SK-N-SH treated with all-trans-retinoic acid at 6 μM for 48 hours (cell line): Measurements from ENCODE around the gene ARHGEF3.

Source experiments
- ATAC-seq: fragments of 200-7000 bp; cut with Tn5 transposase; 3 replicates; pipeline ENCODE4 v1.9.1; 2020; ENCODE audit warnings: mild to moderate bottlenecking, moderate library complexity
- ARNTL ChIP-seq: fragments of 450-650 bp; formaldehyde crosslinking; IDR thresholded peaks from 2 replicates; pipeline ENCODE4 v1.5.0; 2020; ENCODE audit warnings: low read depth, mild to moderate bottlenecking, moderate library complexity, borderline replicate concordance
- BACH2 ChIP-seq: fragments of 250-450 bp; sonication (Bioruptor Pico); IDR thresholded peaks from 2 replicates; pipeline ENCODE4 v1.9.0; 2021; ENCODE audit warnings: mild to moderate bottlenecking, borderline replicate concordance
- CSDC2 ChIP-seq: fragments of 250-450 bp; sonication (Bioruptor Pico); IDR thresholded peaks from 2 replicates; pipeline ENCODE4 v1.5.0; 2020; ENCODE audit warnings: mild to moderate bottlenecking, moderate library complexity
- ESRRG ChIP-seq: fragments of 250-450 bp; sonication (Bioruptor Pico); IDR thresholded peaks from 2 replicates; pipeline ENCODE4 v1.6.1; 2021; ENCODE audit warnings: mild to moderate bottlenecking
- ISL1 ChIP-seq: fragments of 250-450 bp; sonication (Bioruptor Pico); IDR thresholded peaks from 2 replicates; pipeline ENCODE4 v2.1.2; 2022; ENCODE audit warnings: mild to moderate bottlenecking, moderate library complexity
- OSR1 ChIP-seq: fragments of 250-450 bp; sonication (Bioruptor Pico); IDR thresholded peaks from 2 replicates; pipeline ENCODE4 v1.8.0; 2022; ENCODE audit warnings: moderate library complexity, mild to moderate bottlenecking, inconsistent platforms
- PPARA ChIP-seq: fragments of 250-450 bp; sonication (Bioruptor Pico); IDR thresholded peaks from 2 replicates; pipeline ENCODE4 v1.5.0; 2020; ENCODE audit warnings: mild to moderate bottlenecking, borderline replicate concordance
- RARB ChIP-seq: fragments of 250-450 bp; sonication (Bioruptor Pico); IDR thresholded peaks from 2 replicates; pipeline ENCODE4 v1.8.0; 2021; ENCODE audit warnings: mild to moderate bottlenecking, moderate library complexity
- SNAI2 ChIP-seq: fragments of 250-450 bp; sonication (Bioruptor Pico); IDR thresholded peaks from 2 replicates; pipeline ENCODE4 v1.5.0; 2020; ENCODE audit warnings: mild to moderate bottlenecking, moderate library complexity
- TCF4 ChIP-seq: fragments of 250-450 bp; sonication (Bioruptor Pico); IDR thresholded peaks from 2 replicates; pipeline ENCODE4 v1.8.0; 2021; ENCODE audit warnings: mild to moderate bottlenecking, moderate library complexity, borderline replicate concordance
- TOX ChIP-seq: fragments of 250-450 bp; sonication (Bioruptor Pico); IDR thresholded peaks from 2 replicates; pipeline ENCODE4 v1.8.0; 2021; ENCODE audit warnings: mild to moderate bottlenecking, moderate library complexity, borderline replicate concordance
- ZC3H10 ChIP-seq: fragments of 250-450 bp; sonication (Bioruptor Pico); IDR thresholded peaks from 2 replicates; pipeline ENCODE4 v1.5.1; 2021; ENCODE audit warnings: mild to moderate bottlenecking, moderate library complexity
- ZFP3 ChIP-seq: fragments of 250-450 bp; sonication (Bioruptor Pico); IDR thresholded peaks from 2 replicates; pipeline ENCODE4 v1.5.0; 2020; ENCODE audit warnings: mild to moderate bottlenecking, moderate library complexity
- ZFP30 ChIP-seq: fragments of 450-650 bp; formaldehyde crosslinking; IDR thresholded peaks from 2 replicates; pipeline ENCODE4 v1.5.0; 2022; ENCODE audit warnings: mild to moderate bottlenecking, moderate library complexity
- ZNF565 ChIP-seq: fragments of 450-650 bp; formaldehyde crosslinking; conservative IDR thresholded peaks from 2 replicates; pipeline ENCODE4 v1.5.0; 2020; ENCODE audit warnings: low read depth, mild to moderate bottlenecking, moderate library complexity
- ZNF70 ChIP-seq: fragments of 450-650 bp; formaldehyde crosslinking; IDR thresholded peaks from 2 replicates; pipeline ENCODE4 v1.5.0; 2020; ENCODE audit warnings: mild to moderate bottlenecking, moderate library complexity
- ZNF8 ChIP-seq: fragments of 450-650 bp; formaldehyde crosslinking; IDR thresholded peaks from 2 replicates; pipeline ENCODE4 v1.5.0; 2020; ENCODE audit warnings: mild to moderate bottlenecking, moderate library complexity
- TF ChIP-seq, protein P1 (sequence below): fragments of 250-450 bp; sonication (Bioruptor Pico); IDR thresholded peaks from 2 replicates; pipeline ENCODE4 v1.8.0; 2021; ENCODE audit warnings: low read depth, mild to moderate bottlenecking, moderate library complexity, borderline replicate concordance
- TF ChIP-seq, protein P2 (sequence below): fragments of 250-450 bp; sonication (Bioruptor Pico); IDR thresholded peaks from 2 replicates; pipeline ENCODE4 v1.5.1; 2021; ENCODE audit warnings: mild to moderate bottlenecking, moderate library complexity
- TF ChIP-seq, protein P3 (sequence below): fragments of 250-450 bp; sonication (Bioruptor Pico); IDR thresholded peaks from 2 replicates; pipeline ENCODE4 v1.5.0; 2020; ENCODE audit warnings: mild to moderate bottlenecking, moderate library complexity
- TF ChIP-seq, protein P4 (sequence below): fragments of 250-450 bp; sonication (Bioruptor Pico); IDR thresholded peaks from 2 replicates; pipeline ENCODE4 v1.5.1; 2020; ENCODE audit warnings: low read depth, mild to moderate bottlenecking, moderate library complexity

Gene ARHGEF3

DNA sequence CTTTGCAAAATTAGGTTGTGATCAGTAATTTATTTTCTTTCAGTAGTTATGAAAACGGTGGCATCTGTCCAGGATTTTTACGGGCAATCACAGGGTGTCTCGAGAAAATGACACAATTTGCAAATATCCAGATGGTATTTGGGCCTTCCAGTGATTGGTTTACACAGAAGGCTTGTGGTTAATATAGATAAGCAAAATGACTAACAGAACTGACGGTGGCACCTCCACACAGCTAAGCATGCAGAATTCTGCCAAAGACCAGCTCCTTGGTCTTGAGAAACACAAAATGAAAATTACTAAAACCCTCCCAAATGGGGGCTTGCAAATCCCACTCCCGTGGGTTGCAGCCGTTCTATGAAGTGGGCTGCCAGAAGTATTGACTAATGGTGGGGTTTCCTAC is 5.5 kb downstream of the ARHGEF3 start:
- TF ChIP-seq ESRRG: no peak
- TF ChIP-seq PPARA: no peak
- TF ChIP-seq, protein P1, sequence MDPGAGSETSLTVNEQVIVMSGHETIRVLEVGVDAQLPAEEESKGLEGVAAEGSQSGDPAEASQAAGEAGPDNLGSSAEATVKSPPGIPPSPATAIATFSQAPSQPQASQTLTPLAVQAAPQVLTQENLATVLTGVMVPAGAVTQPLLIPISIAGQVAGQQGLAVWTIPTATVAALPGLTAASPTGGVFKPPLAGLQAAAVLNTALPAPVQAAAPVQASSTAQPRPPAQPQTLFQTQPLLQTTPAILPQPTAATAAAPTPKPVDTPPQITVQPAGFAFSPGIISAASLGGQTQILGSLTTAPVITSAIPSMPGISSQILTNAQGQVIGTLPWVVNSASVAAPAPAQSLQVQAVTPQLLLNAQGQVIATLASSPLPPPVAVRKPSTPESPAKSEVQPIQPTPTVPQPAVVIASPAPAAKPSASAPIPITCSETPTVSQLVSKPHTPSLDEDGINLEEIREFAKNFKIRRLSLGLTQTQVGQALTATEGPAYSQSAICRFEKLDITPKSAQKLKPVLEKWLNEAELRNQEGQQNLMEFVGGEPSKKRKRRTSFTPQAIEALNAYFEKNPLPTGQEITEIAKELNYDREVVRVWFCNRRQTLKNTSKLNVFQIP (CRISPR knock-in tag): no peak
- TF ChIP-seq TCF4 (CRISPR knock-in tag): no peak
- no peak for TF ChIP-seq ARNTL (CRISPR knock-in tag)
- TF ChIP-seq TOX (CRISPR knock-in tag): no peak
- TF ChIP-seq ISL1 (CRISPR knock-in tag): no peak
- no peak for TF ChIP-seq ZFP3 (CRISPR knock-in tag)
- TF ChIP-seq OSR1 (CRISPR knock-in tag): no peak
- no peak for TF ChIP-seq BACH2 (CRISPR knock-in tag)
- TF ChIP-seq CSDC2 (CRISPR knock-in tag): no peak
- TF ChIP-seq, protein P2, sequence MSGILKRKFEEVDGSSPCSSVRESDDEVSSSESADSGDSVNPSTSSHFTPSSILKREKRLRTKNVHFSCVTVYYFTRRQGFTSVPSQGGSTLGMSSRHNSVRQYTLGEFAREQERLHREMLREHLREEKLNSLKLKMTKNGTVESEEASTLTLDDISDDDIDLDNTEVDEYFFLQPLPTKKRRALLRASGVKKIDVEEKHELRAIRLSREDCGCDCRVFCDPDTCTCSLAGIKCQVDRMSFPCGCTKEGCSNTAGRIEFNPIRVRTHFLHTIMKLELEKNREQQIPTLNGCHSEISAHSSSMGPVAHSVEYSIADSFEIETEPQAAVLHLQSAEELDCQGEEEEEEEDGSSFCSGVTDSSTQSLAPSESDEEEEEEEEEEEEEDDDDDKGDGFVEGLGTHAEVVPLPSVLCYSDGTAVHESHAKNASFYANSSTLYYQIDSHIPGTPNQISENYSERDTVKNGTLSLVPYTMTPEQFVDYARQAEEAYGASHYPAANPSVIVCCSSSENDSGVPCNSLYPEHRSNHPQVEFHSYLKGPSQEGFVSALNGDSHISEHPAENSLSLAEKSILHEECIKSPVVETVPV (CRISPR knock-in tag): no peak
- TF ChIP-seq ZNF565 (CRISPR knock-in tag): no peak
- TF ChIP-seq, protein P3, sequence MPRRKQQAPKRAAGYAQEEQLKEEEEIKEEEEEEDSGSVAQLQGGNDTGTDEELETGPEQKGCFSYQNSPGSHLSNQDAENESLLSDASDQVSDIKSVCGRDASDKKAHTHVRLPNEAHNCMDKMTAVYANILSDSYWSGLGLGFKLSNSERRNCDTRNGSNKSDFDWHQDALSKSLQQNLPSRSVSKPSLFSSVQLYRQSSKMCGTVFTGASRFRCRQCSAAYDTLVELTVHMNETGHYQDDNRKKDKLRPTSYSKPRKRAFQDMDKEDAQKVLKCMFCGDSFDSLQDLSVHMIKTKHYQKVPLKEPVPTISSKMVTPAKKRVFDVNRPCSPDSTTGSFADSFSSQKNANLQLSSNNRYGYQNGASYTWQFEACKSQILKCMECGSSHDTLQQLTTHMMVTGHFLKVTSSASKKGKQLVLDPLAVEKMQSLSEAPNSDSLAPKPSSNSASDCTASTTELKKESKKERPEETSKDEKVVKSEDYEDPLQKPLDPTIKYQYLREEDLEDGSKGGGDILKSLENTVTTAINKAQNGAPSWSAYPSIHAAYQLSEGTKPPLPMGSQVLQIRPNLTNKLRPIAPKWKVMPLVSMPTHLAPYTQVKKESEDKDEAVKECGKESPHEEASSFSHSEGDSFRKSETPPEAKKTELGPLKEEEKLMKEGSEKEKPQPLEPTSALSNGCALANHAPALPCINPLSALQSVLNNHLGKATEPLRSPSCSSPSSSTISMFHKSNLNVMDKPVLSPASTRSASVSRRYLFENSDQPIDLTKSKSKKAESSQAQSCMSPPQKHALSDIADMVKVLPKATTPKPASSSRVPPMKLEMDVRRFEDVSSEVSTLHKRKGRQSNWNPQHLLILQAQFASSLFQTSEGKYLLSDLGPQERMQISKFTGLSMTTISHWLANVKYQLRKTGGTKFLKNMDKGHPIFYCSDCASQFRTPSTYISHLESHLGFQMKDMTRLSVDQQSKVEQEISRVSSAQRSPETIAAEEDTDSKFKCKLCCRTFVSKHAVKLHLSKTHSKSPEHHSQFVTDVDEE (CRISPR knock-in tag): no peak
- no peak for TF ChIP-seq ZNF8 (CRISPR knock-in tag)
- TF ChIP-seq RARB (CRISPR knock-in tag): no peak
- no peak for TF ChIP-seq ZFP30
- no peak for ATAC-seq

DNA sequence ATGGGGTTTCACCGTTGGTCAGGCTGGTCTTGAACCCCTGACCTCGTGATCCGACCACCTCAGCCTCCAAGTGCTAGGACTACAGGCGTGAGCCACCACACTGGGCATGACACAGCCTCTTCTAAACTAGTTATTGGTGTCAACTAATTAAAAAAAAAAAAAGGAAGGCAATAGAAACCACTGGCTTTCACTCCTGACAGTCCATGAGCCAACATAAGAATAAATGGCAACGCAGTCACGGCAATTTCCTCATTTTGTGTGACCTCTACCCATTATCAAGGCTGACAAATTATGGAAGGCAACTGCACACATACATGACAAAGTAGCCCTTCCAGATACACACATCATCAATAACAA is 5.9 kb downstream of the ARHGEF3 start:
- ATAC-seq: no peak
- TF ChIP-seq ISL1 (CRISPR knock-in tag) (no peak), CSDC2 (CRISPR knock-in tag) (no peak), SNAI2 (CRISPR knock-in tag) (no peak), TCF4 (CRISPR knock-in tag) (no peak), ZFP30 (no peak), BACH2 (CRISPR knock-in tag) (no peak), ZNF8 (CRISPR knock-in tag) (no peak), TOX (CRISPR knock-in tag) (no peak), ZNF565 (CRISPR knock-in tag) (no peak), OSR1 (CRISPR knock-in tag) (no peak), ZFP3 (CRISPR knock-in tag) (no peak), ZC3H10 (no peak), ZNF70 (CRISPR knock-in tag) (no peak)
- TF ChIP-seq, protein P4, sequence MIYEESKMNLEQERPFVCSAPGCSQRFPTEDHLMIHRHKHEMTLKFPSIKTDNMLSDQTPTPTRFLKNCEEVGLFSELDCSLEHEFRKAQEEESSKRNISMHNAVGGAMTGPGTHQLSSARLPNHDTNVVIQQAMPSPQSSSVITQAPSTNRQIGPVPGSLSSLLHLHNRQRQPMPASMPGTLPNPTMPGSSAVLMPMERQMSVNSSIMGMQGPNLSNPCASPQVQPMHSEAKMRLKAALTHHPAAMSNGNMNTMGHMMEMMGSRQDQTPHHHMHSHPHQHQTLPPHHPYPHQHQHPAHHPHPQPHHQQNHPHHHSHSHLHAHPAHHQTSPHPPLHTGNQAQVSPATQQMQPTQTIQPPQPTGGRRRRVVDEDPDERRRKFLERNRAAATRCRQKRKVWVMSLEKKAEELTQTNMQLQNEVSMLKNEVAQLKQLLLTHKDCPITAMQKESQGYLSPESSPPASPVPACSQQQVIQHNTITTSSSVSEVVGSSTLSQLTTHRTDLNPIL (CRISPR knock-in tag): no peak
- TF ChIP-seq, protein P1 (CRISPR knock-in tag): no peak
- TF ChIP-seq, protein P2 (CRISPR knock-in tag): no peak
- TF ChIP-seq, protein P3 (CRISPR knock-in tag): no peak
